ENCODE data around the gene MEF2C.

The MEF2C gene

DNA sequence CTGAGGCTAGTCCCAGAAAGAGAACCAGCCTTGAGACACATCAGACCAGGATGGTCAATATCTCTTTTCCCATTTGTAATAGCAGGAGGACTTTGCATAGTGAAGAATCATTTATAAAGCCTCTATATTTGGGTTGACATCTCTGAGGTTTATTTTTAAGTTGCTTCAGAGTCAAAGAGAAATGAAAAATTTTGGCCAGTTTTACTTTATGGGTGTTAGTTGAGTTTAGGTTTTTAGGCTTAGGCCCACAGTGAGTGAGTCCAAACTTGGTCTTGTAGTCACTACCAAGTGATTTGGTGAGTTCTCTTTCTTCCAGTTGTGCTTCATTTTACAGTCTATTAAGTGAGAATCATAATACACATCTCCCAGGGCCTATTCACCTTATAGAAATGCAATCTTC lies 5.3 kb upstream of the MEF2C start:
- DNase-seq, result no peak

DNA sequence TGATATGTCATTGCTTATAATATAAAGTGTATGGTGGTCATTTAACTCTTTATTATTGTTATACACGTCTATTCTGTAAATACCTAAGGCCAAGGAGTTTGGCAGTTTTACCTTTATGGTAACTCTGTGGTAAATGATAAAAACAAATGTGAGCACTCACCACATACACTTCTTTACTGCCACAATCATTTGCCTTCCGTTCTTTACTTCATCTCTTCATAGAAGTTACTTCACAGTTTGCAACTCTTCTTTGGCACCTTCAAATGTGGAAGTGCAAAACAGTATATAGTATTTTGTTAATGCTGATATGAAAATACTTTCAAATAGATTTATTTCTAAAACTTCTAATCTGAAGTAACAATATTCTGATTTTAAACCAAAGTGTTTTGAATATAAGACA lies 4.4 kb upstream of the MEF2C start:
- no peak for DNase-seq

DNA sequence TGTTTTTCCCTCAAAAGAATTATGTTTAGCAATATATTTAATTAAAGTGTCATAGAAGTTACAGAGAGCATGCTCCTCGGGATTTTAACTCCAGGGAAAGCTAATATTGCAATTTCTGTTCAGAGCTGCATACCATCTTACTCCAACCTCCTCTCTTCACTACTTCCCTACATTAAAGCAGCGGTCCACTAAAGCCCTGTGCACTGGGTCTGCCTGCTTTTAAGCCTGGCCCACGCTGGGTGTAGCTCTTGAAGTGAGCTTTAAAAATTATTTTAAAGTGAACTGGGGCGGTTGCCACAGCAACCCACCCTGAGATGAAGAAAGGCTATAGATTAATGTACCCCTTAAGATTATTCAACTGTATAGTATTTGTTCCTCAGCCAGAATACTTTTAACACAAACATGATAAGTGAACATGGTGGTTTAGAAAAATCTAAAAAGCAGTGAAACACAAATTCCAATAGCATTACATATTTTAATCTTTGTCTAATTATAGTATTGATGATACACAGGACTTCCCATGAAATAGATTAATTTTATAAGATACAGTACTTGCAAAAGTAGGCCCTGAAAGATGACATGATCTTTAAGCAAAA lies 3.9 kb upstream of the MEF2C start:
- no peak for DNase-seq

GRCh38 chr5:88886252-88886651 lies 3.3 kb upstream of the MEF2C start:
- DNase-seq, result no peak

GRCh38 chr5:88885002-88885401 lies 2.0 kb upstream of the MEF2C start:
- no peak for DNase-seq

DNA sequence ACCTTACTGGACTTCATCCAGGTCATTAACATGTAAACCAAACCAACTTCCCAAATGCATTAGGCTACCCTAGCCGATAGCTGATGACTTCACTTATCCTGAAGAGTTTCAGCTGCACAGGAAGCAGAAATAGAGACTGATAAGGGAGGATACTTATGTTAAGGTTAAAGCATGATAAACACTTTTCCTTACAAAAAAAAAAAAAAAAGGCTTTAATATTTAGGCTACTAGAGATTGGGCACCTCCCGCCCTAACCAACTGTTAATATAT lies 1.6 kb upstream of the MEF2C start:
- no peak for DNase-seq

- DNase-seq, result no peak
Observed at GRCh38 chr5:88883836-88884607, 1.0 kb upstream of the MEF2C start.

DNA sequence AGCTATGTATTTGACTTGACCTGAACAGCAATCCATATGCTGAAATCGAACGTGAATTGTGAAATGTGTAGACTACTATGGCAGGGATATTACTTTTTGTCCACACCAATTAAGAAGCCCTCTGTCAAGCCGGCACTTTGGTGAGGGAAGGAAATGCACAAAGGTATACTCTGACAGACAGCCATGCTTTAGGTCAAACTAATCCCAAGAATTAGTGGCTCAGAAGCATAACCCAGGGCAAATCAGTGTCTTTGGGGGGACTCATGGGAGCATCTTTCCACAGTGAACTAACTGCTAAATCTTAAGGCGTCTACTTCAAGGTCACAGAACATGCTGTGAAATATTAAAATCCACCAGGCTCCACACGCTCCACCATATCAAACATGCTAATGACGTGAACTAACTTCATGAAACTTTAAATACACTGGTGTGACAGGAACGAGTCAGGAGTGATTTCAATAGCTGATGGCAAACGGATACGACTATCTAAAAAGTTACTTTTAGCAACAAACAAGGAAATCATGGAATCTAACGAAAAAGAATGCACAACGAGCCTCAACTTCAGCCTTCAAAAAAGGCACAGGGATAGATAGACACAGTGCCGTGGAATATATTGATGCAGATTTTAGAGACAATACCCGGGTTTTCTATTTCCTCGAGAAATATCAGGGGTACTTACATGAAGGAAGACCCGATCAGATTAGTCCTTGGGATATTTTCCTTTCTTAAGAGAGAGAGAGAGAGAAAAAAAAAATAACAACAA lies 527 bp downstream of the MEF2C start:
- DNase-seq, result no peak

GRCh38 chr5:88881571-88881971 lies 1.4 kb downstream of the MEF2C start:
- DNase-seq, result no peak

DNA sequence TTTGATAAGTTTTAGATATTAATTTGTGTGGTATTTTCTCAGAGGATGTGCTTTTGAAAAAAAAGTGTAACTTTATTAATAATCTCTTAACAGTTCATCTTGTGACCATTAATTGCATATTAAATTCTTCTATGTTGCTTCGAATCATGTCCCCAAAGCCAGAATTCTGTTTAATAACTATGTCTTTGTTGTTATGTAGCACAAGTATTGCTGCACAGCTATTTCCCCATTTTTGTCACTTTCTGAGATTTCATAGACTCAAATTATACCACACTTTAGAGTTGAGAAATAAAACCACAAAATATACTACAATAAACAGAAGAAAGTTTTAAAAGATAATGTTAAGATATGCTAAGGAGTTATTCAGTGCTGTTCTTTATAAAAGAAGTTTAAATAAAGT lies 2.8 kb downstream of the MEF2C start:
- no peak for DNase-seq

DNA sequence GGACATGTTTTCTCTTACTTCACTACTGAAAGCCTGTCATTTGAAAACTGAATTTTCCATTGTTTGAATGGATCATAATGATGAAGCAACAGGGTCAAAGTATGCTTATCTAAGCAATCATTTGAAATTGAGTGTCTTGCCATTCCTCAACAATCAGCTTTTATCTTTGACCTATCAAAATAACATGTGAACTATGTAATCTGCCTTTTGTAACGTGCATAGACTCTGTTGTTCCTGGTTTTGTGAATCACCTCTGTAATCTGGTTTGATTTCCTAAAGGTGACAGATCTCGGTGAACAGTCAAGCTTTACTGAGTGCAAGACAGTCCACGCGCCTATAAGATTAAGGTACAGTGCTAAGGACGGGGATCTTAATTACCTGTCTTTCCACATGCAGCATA lies 3.3 kb downstream of the MEF2C start:
- no peak for DNase-seq

DNA sequence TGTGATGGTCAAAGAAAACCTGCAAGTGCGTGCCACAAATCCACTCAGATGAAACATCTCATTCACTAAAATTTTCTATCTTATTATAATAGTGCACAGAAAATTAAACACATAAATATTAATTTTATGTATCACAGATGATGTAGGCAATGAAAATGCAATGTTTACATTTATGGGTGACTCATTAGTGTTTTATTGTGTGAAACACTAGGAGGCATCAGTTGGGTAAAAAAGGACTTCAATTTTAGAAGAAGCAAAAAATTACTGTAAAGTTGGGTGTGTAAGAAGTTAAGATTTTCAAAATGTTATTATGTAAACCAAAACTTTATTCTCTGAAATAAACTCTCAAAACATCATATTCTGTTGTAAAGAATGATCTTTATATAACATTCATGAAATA lies 4.0 kb downstream of the MEF2C start:
- no peak for DNase-seq

DNA sequence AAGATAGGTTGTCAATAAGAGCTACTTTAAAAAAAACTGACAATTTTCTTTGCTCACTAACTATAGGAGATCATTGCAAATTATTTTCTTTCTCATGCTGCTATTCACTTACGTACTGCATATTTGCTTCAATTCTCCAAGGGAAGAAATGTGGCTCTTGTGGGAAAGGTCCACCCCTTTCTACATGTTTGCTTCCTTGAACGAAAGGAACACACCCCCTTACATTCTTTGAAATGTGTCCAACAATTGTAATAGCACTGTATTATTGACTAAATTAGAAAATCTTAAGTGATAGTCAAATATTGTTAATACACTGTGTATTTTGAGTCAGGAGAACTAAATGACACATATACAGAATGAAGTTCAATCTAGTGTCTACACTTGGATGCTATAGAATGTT lies 5.2 kb downstream of the MEF2C start:
- DNase-seq, result no peak

DNA sequence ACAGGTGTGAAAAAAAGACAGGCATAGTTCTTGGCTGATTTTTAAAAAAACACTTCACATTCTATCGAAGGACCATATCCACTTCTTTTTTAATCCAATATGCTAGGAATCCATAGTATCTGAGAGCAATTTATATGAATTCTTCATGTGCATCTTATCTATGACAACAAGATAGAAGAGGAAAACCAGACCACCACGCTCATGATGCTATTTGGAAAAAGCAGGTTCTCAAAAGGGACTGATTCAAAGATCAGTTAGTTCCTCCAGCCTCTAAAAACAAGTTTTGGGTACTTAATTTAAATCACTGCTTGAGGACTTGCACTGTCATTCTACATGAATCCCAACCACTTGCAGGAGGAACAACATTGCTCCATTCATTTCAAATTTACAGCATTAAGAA lies 6.3 kb downstream of the MEF2C start:
- no peak for DNase-seq

DNA sequence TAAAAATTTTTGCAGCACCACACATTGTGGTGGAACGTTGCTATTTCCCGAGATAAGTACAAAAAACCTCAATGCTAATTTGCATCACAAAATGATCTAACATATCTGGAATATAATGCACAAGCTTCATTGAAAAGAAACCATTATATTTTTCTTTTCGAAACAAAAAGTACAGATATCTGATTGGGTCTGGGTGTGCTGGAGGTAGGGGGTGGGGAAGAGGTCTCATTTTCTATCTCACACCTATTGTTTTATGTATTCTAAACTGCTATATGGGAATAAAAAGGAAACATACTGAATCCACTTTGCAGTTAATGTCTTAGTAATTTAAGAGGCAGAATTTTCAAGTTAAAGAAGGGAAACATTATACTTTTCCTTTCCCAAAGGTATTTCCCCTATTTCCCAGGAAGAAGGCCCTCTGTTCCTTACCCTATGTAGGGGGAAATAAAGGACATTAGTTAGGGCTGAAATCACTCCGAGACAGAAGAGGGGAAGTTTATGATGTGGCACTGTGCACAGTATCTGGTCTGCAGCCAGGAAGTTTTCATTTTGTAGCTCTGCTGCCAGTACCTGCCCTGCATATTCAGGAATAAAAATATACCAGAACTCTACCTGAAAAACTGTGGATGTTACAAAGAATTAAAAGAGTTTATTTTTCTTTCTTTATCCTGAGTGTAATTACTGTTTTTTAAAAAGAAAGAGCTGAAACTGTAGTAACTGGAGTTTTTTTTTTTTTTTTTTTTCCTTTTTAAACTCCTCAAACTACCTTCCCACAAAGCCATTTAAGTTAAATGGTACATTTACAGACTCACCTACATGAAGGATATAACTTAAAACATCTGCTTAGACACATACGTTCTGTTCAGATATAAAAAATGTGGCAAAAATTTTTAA lies 7.4 kb downstream of the MEF2C start:
- no peak for DNase-seq

DNA sequence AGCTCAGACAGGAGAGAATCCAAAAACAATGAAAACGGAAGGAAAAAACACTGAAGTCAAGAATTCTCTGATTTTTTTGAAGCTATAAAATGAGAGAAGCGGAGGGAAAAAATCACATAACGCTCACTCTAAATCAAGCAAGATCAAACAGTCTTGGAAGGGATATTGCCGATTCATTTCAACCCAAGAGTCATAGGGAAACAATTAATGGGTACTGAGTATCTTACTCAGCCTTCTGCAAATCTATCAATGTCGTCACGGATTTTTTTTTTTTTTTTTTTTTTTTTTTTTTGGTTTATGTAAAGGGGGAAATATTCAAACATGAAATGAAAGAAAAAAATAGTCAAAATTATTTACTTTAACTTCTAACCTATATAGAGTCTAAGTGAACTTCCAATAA lies 9.5 kb downstream of the MEF2C start:
- no peak for DNase-seq

GRCh38 chr5:88872971-88873370 lies 10.0 kb downstream of the MEF2C start:
- no peak for DNase-seq

DNA sequence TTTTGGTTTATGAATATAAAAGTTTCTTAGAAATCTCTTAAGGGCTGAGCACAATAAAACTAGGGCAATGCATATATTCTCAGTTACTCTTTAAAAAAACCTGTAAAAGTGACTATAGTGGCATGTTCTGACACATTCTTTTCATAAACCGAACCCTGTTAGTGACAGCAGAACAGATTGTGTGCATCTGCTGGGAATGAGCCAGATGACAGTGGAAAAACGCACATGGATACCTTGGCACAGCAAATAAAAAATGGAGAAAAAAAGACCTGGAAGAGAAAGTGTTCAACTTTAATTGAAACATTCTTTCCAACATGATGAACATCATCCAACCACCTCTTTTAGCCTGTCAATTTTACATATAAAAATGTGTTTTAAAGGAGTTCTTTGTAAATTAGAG lies 12.7 kb downstream of the MEF2C start:
- DNase-seq, result no peak

DNA sequence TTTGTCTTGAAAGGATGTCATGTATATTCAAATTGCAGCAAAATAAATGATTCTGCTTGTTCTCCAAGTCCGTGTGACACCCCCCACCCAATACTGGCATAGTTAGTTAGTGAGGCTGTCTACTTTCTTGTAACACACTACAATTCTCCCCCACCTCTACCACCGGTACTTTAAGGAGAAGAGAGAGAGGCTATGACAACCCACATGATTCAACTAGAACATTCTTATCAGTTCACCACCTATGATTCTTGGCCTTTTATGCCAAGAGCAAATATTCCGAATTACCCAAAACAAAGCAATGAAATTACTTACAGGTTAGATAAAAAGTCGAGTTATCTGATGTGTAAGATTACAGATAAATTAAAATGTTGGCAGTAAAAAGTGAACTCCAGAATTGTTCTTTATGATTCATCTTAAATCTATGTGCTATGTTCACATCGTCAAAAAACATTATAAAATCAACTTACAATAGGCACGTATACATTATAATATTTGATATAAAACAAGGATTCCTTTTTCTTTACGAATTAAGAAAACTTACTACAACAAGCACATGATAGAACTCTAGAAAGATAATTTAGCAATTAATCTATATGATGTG lies 14.4 kb downstream of the MEF2C start:
- no peak for DNase-seq

GRCh38 chr5:88867638-88868037 lies 15.3 kb downstream of the MEF2C start:
- no peak for DNase-seq

- no peak for DNase-seq
Observed at GRCh38 chr5:88863523-88863922, 19.5 kb downstream of the MEF2C start.

GRCh38 chr5:88862547-88863175 lies 20.3 kb downstream of the MEF2C start:
- no peak for DNase-seq

GRCh38 chr5:88861231-88861630 lies 21.8 kb downstream of the MEF2C start:
- no peak for DNase-seq

Measured in activated CD4-positive, alpha-beta T cell treated with anti-CD3 and anti-CD28 coated beads, Interleukin-2, amount 50 U/mL, for 4 hours (primary cell).